Measurements from ENCODE around the gene WDR75.
"Not testable (repeated sequence)": the region's sequence is repeated elsewhere in the genome, so short reads cannot be mapped to it uniquely, and the experiment has no call there.

Gene WDR75

DNA sequence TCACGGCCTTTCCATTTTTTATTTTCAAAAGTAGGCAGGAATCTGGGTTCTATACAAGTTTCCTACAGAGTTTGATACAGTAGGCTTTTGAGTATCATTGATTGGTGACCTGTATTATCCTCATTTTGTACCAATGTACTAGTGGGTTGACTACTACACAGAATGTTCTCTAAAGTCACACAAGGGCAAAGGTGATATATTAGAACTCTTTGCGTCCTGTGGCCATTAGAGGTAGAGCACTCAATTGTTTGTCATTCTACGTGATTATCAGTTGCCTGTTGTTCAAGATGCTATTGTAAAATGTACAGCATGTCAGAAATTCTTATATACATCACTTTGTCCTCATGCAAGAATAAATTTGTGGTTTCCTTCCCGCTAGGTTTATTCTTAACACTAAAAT lies 24.8 kb downstream of the WDR75 start:
- no peak for DNase-seq (ENCODE audit: extremely low read depth, low read depth)
- TF ChIP-seq, protein P1, sequence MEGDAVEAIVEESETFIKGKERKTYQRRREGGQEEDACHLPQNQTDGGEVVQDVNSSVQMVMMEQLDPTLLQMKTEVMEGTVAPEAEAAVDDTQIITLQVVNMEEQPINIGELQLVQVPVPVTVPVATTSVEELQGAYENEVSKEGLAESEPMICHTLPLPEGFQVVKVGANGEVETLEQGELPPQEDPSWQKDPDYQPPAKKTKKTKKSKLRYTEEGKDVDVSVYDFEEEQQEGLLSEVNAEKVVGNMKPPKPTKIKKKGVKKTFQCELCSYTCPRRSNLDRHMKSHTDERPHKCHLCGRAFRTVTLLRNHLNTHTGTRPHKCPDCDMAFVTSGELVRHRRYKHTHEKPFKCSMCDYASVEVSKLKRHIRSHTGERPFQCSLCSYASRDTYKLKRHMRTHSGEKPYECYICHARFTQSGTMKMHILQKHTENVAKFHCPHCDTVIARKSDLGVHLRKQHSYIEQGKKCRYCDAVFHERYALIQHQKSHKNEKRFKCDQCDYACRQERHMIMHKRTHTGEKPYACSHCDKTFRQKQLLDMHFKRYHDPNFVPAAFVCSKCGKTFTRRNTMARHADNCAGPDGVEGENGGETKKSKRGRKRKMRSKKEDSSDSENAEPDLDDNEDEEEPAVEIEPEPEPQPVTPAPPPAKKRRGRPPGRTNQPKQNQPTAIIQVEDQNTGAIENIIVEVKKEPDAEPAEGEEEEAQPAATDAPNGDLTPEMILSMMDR (IDR thresholded peaks at IDR 0.05; ENCODE audit: low read depth, low read length), result no peak

DNA sequence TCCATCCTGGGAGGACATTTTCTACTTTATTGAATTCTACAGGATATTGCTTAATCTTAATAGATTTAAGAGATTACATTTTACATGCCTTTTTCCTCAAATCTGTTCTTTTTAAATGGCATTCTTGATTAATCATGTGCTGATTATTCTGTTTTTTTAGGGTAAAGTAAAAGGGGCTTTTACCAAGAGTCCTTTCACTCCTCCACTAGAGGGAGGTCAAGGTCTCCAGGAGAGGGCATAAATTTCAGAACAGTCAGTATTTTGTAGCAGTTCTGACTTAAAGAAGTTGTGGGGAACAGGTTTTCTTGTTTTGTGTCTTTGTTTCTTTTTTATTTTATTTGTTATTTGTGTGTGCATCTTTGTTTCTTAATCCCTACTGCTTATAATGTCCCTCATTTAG lies 25.4 kb downstream of the WDR75 start:
- TF ChIP-seq, protein P1 (IDR thresholded peaks at IDR 0.05; ENCODE audit: low read depth, low read length), result peak; percentile 75

DNA sequence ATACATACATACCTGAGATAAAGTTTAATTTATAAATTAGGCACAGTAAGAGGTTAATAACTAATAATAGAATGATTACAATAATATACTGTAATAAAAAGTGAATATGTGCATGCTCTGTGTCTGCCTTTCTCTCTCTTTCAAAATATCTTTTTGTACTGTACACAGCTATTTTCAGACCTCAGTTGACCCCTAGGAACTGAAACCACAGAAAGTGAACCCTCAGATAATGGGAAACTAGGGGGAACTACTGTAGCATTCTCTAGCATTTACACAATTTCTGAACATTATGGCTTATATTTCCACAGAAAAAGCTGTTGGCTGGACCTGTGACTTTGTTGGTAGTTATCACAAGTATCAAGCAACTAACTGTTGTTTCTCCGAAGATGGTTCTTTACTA lies 25.9 kb downstream of the WDR75 start:
- TF ChIP-seq, protein P1 (IDR thresholded peaks at IDR 0.05; ENCODE audit: low read depth, low read length), result no peak
- DNase-seq (ENCODE audit: extremely low read depth, low read depth), result no peak

More for the DNA sequence above, 25.4 kb downstream of the WDR75 start:
- DNase-seq (ENCODE audit: extremely low read depth, low read depth), result peak; percentile 8

DNA sequence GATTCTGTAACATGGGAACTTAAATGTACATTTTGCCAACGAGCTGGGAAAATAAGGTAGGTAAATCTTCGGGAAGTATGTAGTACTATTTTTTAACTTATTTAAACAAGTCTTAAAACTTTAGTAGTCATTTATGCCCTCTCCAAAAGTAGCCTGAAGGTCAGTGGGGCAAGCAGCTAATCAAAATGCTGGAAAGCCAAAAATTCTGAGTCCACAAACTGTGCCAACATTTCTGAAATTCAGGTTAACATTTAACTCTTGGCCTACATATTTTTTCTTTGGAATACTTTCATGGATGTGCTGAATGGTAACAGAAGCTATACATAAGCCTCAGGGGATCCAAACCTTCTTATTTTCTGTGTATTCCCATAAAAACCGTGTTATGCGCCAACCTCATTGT lies 26.3 kb downstream of the WDR75 start:
- TF ChIP-seq, protein P1 (IDR thresholded peaks at IDR 0.05; ENCODE audit: low read depth, low read length), result no peak
- no peak for DNase-seq (ENCODE audit: extremely low read depth, low read depth)

DNA sequence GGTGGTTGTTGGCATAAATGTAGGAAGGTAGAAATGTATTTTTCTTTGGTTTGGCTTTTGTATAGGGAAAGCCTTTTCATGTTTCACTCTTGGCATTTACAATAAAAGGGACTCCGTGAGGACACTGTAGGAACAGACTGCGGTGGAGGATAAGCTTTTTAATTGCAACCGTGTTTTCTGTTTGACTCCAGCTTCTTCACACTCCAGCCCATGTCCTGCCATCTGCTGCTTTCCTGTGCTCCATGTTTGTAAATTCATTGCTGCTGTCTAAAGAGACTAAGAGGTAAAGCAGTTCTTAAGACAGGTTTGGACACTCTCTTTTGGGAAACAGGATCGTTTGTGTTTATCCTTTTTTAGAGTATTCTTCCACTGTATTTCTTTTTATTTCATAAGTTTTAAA lies 33.3 kb downstream of the WDR75 start:
- TF ChIP-seq, protein P1 (IDR thresholded peaks at IDR 0.05; ENCODE audit: low read depth, low read length), result no peak
- DNase-seq (ENCODE audit: extremely low read depth, low read depth), result no peak

DNA sequence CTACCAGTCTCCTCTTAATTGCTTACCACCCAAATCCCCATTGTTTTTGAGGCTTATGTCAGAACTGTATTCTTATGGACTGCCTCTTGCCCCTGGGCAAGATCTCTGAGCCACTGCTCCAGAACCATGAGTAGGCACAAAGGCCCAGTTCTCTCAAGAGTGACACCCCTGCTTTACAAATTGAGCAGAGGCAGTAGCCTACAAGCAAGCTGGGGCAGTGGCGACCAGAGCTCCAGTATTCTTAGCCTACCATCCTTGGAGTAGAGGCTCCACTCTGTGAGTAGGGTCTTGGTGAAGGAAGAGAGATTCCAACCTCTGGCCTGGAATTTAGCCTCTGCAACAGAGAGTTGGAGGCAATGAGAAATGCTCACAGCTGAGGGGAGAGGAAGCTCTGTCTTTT lies 36.5 kb downstream of the WDR75 start:
- no peak for DNase-seq (ENCODE audit: extremely low read depth, low read depth)
- TF ChIP-seq, protein P1 (IDR thresholded peaks at IDR 0.05; ENCODE audit: low read depth, low read length), result no peak

DNA sequence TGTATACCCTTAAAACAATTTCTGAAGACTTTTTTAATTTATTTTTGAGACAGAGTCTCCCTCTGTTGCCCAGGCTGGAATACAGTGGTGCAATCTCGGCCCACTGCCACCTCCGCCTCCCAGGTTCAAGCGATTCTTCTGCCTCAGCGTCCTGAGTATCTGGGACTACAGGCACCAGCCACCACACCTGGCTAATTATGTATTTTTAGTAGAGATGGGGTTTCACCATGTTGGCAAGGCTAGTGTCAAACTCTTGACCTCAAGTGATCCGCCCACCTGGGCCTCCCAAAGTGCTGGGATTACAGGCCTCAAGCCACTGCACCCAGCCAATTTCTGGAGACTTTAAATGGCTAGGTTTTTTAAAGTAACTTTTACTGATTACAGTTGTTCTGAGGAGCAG lies 37.0 kb downstream of the WDR75 start:
- DNase-seq (ENCODE audit: extremely low read depth, low read depth), result not testable (repeated sequence)

DNA sequence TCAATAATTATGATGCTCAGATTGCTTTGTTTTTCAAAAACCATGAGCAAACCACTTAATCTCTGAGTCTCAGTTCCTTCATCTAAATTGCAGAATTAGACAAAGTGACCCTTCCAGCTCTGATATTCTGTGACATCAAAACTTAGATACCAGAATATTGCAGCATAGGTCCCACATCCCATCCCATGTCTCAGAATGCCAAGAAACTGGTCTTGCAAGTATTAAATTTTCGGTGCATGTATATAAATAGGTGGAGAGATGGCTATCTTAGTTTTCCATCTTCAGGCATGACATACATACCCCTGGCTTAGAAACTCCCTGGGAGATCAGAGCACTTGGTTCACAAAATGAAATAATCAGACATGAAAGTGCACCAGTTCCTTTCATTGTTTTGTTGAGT lies 39.8 kb downstream of the WDR75 start:
- TF ChIP-seq, protein P1 (IDR thresholded peaks at IDR 0.05; ENCODE audit: low read depth, low read length), result no peak
- no peak for DNase-seq (ENCODE audit: extremely low read depth, low read depth)
